K562 (cell line): ENCODE data around the gene ZNF547. TPM values are rescaled to one million over a fixed set of nuclear protein-coding genes. Genes with fewer than 3 reads are reported as not detected.

Experiments used
- C11orf30 ChIP-seq: fragments of 450-650 bp; IDR thresholded peaks from 2 replicates; pipeline ENCODE4 v1.6.1; 2016; ENCODE audit warnings: low read depth, mild to moderate bottlenecking
- CLOCK ChIP-seq: fragments of 250-450 bp; sonication (Bioruptor Pico); IDR thresholded peaks from 2 replicates; pipeline ENCODE4 v1.4.0; 2020; ENCODE audit warnings: mild to moderate bottlenecking, moderate library complexity, borderline replicate concordance
- NONO ChIP-seq, 2 experiments: fragments of 200-400 bp in 1 of 2; fragments of 450-650 bp in 1 of 2; formaldehyde crosslinking in 1 of 2; IDR thresholded peaks; 2 replicates each; pipeline ENCODE4 v1.6.1; 2017; ENCODE audit warnings: low read depth in 2 of 2, mild to moderate bottlenecking in 2 of 2, moderate library complexity in 2 of 2, low read length in 1 of 2
- SRSF9 ChIP-seq: fragments of 200-400 bp; formaldehyde crosslinking; IDR thresholded peaks from 2 replicates; pipeline ENCODE4 v1.6.1; 2017; ENCODE audit warnings: low read depth, low read length, borderline replicate concordance
- STAT5A ChIP-seq: IDR thresholded peaks from 2 replicates; pipeline ENCODE4 v1.6.1; 2012; ENCODE audit warnings: low read length, inconsistent platforms, borderline replicate concordance
- VEZF1 ChIP-seq: fragments of 200-800 bp; sonication (Bioruptor generic); IDR thresholded peaks from 2 replicates; pipeline ENCODE4 v1.6.1; 2017; ENCODE audit warnings: missing genetic modification characterization, missing compliant biosample characterization
- ZNF384 ChIP-seq: IDR thresholded peaks from 2 replicates; pipeline ENCODE4 v1.6.1; 2012; ENCODE audit warnings: low read depth, low read length, improper control_type of control experiment
- ZNF717 ChIP-seq: fragments of 250-450 bp; sonication (Bioruptor Pico); IDR thresholded peaks from 2 replicates; pipeline ENCODE4 v1.5.0; 2021
- polyA plus RNA-seq, 8 experiments: library from polyadenylated mRNA; depleted of rRNA in 4 of 8; stranded (reverse) in 5 of 8; unstranded in 3 of 8; fragments of >200 nt; fragmentation: Nextera tagmentation in 2 of 8; fragmentation: Illumina TruSeq in 1 of 8; extraction: Ambion mirVana in 2 of 8; extraction: Trizol in 1 of 8; gene quantifications; 2 replicates each; pipeline versions ENCODE4 v1.2.1 to v1.2.3, GENCODE V29; 2011 to 2014; ENCODE audit warnings: inconsistent platforms in 1 of 8, missing spikeins in 1 of 8
- total RNA-seq, 7 experiments: library from RNA; depleted of rRNA in 6 of 7; stranded (reverse); fragments of >200 nt in 6 of 7; fragmentation: Illumina TruSeq in 2 of 7; extraction: Trizol in 2 of 7; gene quantifications; 2 replicates each; pipeline versions ENCODE4 v1.2.1 to v1.2.3, GENCODE V29; 2011 to 2021; ENCODE audit warnings: low replicate concordance in 1 of 7
- TF ChIP-seq, protein P1 (sequence below): fragments of 450-650 bp; IDR thresholded peaks from 2 replicates; pipeline ENCODE4 v1.6.1; 2014; ENCODE audit warnings: low read depth, mild to moderate bottlenecking, moderate library complexity, borderline replicate concordance
- TF ChIP-seq, protein P2 (sequence below), 3 experiments: fragments of 200-800 bp in 1 of 3; fragments of 250-450 bp in 1 of 3; fragments of 450-650 bp in 1 of 3; sonication (Bioruptor Pico) in 1 of 3; sonication (Bioruptor generic) in 1 of 3; formaldehyde crosslinking in 1 of 3; IDR thresholded peaks; 2 replicates each; pipeline versions ENCODE4 v1.6.1 to v1.8.0; 2016 to 2022; ENCODE audit warnings: mild to moderate bottlenecking in 2 of 3, missing genetic modification characterization in 2 of 3, missing compliant biosample characterization in 1 of 3, moderate library complexity in 1 of 3
- TF ChIP-seq, protein P3 (sequence below): fragments of 450-650 bp; IDR thresholded peaks from 2 replicates; pipeline ENCODE4 v1.6.1; 2017; ENCODE audit warnings: mild to moderate bottlenecking, moderate library complexity

Gene ZNF547
- total and polyA plus RNA-seq, 9 of the 15 experiments (the other 6 are each of a cell fraction or from before 2014, with no cell fraction given): 0.03 to 0.96 (median 0.30) TPM

DNA sequence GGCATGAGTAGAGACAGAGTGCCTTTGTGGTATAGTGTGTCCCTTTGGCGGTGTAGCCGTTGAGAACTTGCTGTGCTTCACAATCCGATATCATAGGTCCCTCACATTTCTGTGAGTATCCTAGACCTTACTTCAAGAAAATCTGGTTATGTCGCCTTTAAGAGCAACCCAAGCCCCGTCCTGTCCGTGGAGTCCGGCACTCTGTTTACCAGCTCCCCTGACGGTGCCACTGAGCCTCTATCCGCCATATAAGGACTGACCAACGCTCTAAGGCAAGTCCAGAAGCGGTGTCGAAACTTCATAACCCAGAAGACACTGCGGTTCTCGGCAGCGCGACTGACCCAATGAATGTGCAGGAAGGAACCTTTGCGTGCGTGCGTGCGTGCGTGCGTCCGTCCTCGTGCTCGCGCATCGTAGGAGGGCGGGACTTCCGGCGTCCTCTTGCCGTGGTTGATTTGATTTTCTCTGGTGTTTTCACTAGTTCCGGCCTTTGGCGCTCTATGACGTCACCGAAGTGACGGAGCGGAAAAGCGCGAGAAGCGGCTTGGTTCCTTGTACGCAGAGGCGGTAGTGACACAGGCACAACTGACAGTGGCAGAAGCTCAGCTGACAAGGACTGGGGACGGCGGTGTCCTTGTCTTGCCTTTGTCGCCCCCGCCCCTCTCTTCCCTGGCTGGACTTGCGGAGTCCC, at the start of gene ZNF547, which contains the start of gene TRAPPC2B (continued):
- no peak for TF ChIP-seq CLOCK
- no peak for TF ChIP-seq SRSF9
- TF ChIP-seq STAT5A: no peak
- TF ChIP-seq, protein P1, sequence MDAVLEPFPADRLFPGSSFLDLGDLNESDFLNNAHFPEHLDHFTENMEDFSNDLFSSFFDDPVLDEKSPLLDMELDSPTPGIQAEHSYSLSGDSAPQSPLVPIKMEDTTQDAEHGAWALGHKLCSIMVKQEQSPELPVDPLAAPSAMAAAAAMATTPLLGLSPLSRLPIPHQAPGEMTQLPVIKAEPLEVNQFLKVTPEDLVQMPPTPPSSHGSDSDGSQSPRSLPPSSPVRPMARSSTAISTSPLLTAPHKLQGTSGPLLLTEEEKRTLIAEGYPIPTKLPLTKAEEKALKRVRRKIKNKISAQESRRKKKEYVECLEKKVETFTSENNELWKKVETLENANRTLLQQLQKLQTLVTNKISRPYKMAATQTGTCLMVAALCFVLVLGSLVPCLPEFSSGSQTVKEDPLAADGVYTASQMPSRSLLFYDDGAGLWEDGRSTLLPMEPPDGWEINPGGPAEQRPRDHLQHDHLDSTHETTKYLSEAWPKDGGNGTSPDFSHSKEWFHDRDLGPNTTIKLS: peak; percentile 63; the same call in 1 of the 2 replicates
- TF ChIP-seq VEZF1 (CRISPR knock-in tag): peak; percentile 36
- TF ChIP-seq ZNF384: no peak
- TF ChIP-seq NONO (IDR thresholded peaks at IDR 0.05; ENCODE audit: low read depth in 2 of 2, low read length in 1 of 2): no peak
- TF ChIP-seq, protein P2, sequence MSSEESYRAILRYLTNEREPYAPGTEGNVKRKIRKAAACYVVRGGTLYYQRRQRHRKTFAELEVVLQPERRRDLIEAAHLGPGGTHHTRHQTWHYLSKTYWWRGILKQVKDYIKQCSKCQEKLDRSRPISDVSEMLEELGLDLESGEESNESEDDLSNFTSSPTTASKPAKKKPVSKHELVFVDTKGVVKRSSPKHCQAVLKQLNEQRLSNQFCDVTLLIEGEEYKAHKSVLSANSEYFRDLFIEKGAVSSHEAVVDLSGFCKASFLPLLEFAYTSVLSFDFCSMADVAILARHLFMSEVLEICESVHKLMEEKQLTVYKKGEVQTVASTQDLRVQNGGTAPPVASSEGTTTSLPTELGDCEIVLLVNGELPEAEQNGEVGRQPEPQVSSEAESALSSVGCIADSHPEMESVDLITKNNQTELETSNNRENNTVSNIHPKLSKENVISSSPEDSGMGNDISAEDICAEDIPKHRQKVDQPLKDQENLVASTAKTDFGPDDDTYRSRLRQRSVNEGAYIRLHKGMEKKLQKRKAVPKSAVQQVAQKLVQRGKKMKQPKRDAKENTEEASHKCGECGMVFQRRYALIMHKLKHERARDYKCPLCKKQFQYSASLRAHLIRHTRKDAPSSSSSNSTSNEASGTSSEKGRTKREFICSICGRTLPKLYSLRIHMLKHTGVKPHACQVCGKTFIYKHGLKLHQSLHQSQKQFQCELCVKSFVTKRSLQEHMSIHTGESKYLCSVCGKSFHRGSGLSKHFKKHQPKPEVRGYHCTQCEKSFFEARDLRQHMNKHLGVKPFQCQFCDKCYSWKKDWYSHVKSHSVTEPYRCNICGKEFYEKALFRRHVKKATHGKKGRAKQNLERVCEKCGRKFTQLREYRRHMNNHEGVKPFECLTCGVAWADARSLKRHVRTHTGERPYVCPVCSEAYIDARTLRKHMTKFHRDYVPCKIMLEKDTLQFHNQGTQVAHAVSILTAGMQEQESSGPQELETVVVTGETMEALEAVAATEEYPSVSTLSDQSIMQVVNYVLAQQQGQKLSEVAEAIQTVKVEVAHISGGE (CRISPR knock-in tag; IDR thresholded peaks at IDR 0.05): peak in 1 of 3 experiments; percentile 36; a peak in 1 of 6 replicates
- TF ChIP-seq, protein P3, sequence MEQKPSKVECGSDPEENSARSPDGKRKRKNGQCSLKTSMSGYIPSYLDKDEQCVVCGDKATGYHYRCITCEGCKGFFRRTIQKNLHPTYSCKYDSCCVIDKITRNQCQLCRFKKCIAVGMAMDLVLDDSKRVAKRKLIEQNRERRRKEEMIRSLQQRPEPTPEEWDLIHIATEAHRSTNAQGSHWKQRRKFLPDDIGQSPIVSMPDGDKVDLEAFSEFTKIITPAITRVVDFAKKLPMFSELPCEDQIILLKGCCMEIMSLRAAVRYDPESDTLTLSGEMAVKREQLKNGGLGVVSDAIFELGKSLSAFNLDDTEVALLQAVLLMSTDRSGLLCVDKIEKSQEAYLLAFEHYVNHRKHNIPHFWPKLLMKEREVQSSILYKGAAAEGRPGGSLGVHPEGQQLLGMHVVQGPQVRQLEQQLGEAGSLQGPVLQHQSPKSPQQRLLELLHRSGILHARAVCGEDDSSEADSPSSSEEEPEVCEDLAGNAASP: no peak
- TF ChIP-seq C11orf30: peak; percentile 48; the same call in 1 of the 2 replicates
- TF ChIP-seq ZNF717 (CRISPR knock-in tag): no peak
